H9 (cell line): ENCODE results near the gene DYNC1H1. TPM values are rescaled to one million over a fixed set of nuclear protein-coding genes. Genes with fewer than 3 reads are reported as not detected.

ENCODE experiments used
- DNase-seq: peaks from one replicate; pipeline ENCODE4 v3.0.0-alpha.2; 2017
- H2AFZ ChIP-seq: one replicate; pipeline ENCODE4 v1.6.1; 2013; ENCODE audit warnings: mild to moderate bottlenecking, low read length, control low read depth, moderate library complexity
- H2AK5ac ChIP-seq: 2 replicates; pipeline ENCODE4 v1.6.1; 2013; ENCODE audit warnings: low read length, control low read depth, mixed read lengths; ENCODE audit not compliant: insufficient read length
- H2BK120ac ChIP-seq: one replicate; pipeline ENCODE4 v1.6.1; 2013; ENCODE audit warnings: low read depth, mild to moderate bottlenecking, low read length, control low read depth, inconsistent platforms; ENCODE audit not compliant: poor library complexity, severe bottlenecking
- H2BK12ac ChIP-seq: 2 replicates; pipeline ENCODE4 v1.6.1; 2013; ENCODE audit warnings: low read length, control low read depth, mixed read lengths, low read depth; ENCODE audit not compliant: insufficient read length
- H2BK15ac ChIP-seq: 2 replicates; pipeline ENCODE4 v1.6.1; 2013; ENCODE audit warnings: low read depth, low read length, control low read depth
- H2BK20ac ChIP-seq: one replicate; pipeline ENCODE4 v1.6.1; 2013; ENCODE audit warnings: low read depth, mild to moderate bottlenecking, low read length, control low read depth, inconsistent platforms; ENCODE audit not compliant: poor library complexity, severe bottlenecking
- H2BK5ac ChIP-seq: 2 replicates; pipeline ENCODE4 v1.6.1; 2013; ENCODE audit warnings: low read length, control low read depth, mixed read lengths; ENCODE audit not compliant: insufficient read length
- H3K14ac ChIP-seq: 2 replicates; pipeline ENCODE4 v1.6.1; 2013; ENCODE audit warnings: low read length, control low read depth; ENCODE audit not compliant: insufficient read depth
- H3K18ac ChIP-seq: 2 replicates; pipeline ENCODE4 v1.6.1; 2013; ENCODE audit warnings: low read depth, mild to moderate bottlenecking, mixed read lengths, low read length, control low read depth; ENCODE audit not compliant: insufficient read length
- H3K23ac ChIP-seq: 2 replicates; pipeline ENCODE4 v1.6.1; 2013; ENCODE audit warnings: low read length, control low read depth, mixed read lengths, low read depth; ENCODE audit not compliant: insufficient read length
- H3K23me2 ChIP-seq: 2 replicates; pipeline ENCODE4 v1.6.1; 2013; ENCODE audit warnings: low read depth, mild to moderate bottlenecking, mixed read lengths, low read length, control low read depth; ENCODE audit not compliant: insufficient read length, poor library complexity, severe bottlenecking
- H3K27ac ChIP-seq: 2 replicates; pipeline ENCODE4 v1.5.1; 2013; ENCODE audit warnings: low read length, control low read depth, mixed read lengths, low read depth; ENCODE audit not compliant: insufficient read length
- H3K27me3 ChIP-seq: 2 replicates; pipeline ENCODE4 v1.6.1; 2013; ENCODE audit warnings: low read length, control low read depth, inconsistent platforms; ENCODE audit not compliant: insufficient read depth
- H3K4ac ChIP-seq: 2 replicates; pipeline ENCODE4 v1.6.1; 2013; ENCODE audit warnings: low read depth, mild to moderate bottlenecking, control low read depth, inconsistent platforms, low read length, moderate library complexity
- H3K4me1 ChIP-seq: 2 replicates; pipeline ENCODE4 v1.6.1; 2013; ENCODE audit warnings: low read length, control low read depth, inconsistent platforms; ENCODE audit not compliant: insufficient read depth
- H3K4me2 ChIP-seq: 2 replicates; pipeline ENCODE4 v1.6.1; 2013; ENCODE audit warnings: low read length, control low read depth, mixed read lengths; ENCODE audit not compliant: insufficient read length, insufficient read depth
- H3K56ac ChIP-seq: 2 replicates; pipeline ENCODE4 v1.6.1; 2013; ENCODE audit warnings: low read depth, mild to moderate bottlenecking, mixed read lengths, low read length, control low read depth; ENCODE audit not compliant: insufficient read length
- H3K79me1 ChIP-seq: 2 replicates; pipeline ENCODE4 v1.6.1; 2013; ENCODE audit warnings: low read depth, mild to moderate bottlenecking, moderate library complexity, low read length, control low read depth, inconsistent platforms; ENCODE audit not compliant: insufficient read depth, poor library complexity, severe bottlenecking
- H3K79me2 ChIP-seq: 2 replicates; pipeline ENCODE4 v1.6.1; 2013; ENCODE audit warnings: low read length, control low read depth, inconsistent platforms; ENCODE audit not compliant: insufficient read depth
- H3K9ac ChIP-seq: 2 replicates; pipeline ENCODE4 v1.6.1; 2013; ENCODE audit warnings: low read length, control low read depth, mixed read lengths; ENCODE audit not compliant: insufficient read length; ENCODE audit errors: extremely low read depth
- H3K9me3 ChIP-seq: one replicate; pipeline ENCODE4 v1.6.1; 2013; ENCODE audit warnings: low read depth, low read length, inconsistent platforms; ENCODE audit not compliant: control insufficient read depth
- H3T11ph ChIP-seq: one replicate; pipeline ENCODE4 v1.6.1; 2013; ENCODE audit warnings: mild to moderate bottlenecking, low read length, control low read depth, inconsistent platforms
- H4K20me1 ChIP-seq: one replicate; pipeline ENCODE4 v1.6.1; 2013; ENCODE audit not compliant: control insufficient read depth, insufficient read length, insufficient read depth
- H4K5ac ChIP-seq: 2 replicates; pipeline ENCODE4 v1.6.1; 2013; ENCODE audit warnings: low read depth, mild to moderate bottlenecking, mixed read lengths, low read length, control low read depth; ENCODE audit not compliant: insufficient read length
- H4K8ac ChIP-seq: replicated peaks from 2 replicates; pipeline ENCODE4 v1.6.1; 2013; ENCODE audit warnings: low read length, control low read depth, mixed read lengths, low read depth; ENCODE audit not compliant: insufficient read length
- H4K91ac ChIP-seq: 2 replicates; pipeline ENCODE4 v1.6.1; 2013; ENCODE audit warnings: low read depth, mild to moderate bottlenecking, moderate library complexity, mixed read lengths, low read length, control low read depth; ENCODE audit not compliant: insufficient read length
- H3K27ac Mint-ChIP-seq, 3 experiments: 2 replicates in 2 of 3; 3 replicates in 1 of 3; pipeline ENCODE4 v1.8.0; 2020 to 2021; ENCODE audit warnings: mixed read lengths in 3 of 3, mild to moderate bottlenecking in 1 of 3, moderate library complexity in 1 of 3
- H3K27me3 Mint-ChIP-seq: 2 replicates; pipeline ENCODE4 v1.8.0; 2021; ENCODE audit warnings: low read depth, mild to moderate bottlenecking, moderate library complexity, mixed read lengths
- H3K36me3 Mint-ChIP-seq, 3 experiments: 2 replicates in 2 of 3; 3 replicates in 1 of 3; pipeline ENCODE4 v1.8.0; 2020 to 2021; ENCODE audit warnings: low read depth in 3 of 3, mixed read lengths in 3 of 3; ENCODE audit not compliant: insufficient read depth in 1 of 3
- H3K4me1 Mint-ChIP-seq, 2 experiments: 2 replicates each; pipeline ENCODE4 v1.8.0; 2020; ENCODE audit warnings: mixed read lengths in 2 of 2
- H3K4me3 Mint-ChIP-seq, 2 experiments: 2 replicates in 1 of 2; 3 replicates in 1 of 2; pipeline ENCODE4 v1.8.0; 2020 to 2021; ENCODE audit warnings: mild to moderate bottlenecking in 2 of 2, mixed read lengths in 2 of 2, moderate library complexity in 1 of 2
- H3K9me3 Mint-ChIP-seq, 2 experiments: 2 replicates in 1 of 2; 3 replicates in 1 of 2; pipeline ENCODE4 v1.8.0; 2020; ENCODE audit warnings: mild to moderate bottlenecking in 2 of 2, mixed read lengths in 2 of 2, moderate library complexity in 1 of 2
- CTCF ChIP-seq: fragments of 200-600 bp; sonication (generic); conservative IDR thresholded peaks from 3 replicates; pipeline ENCODE4 v1.8.0; 2021; ENCODE audit warnings: antibody characterized with exemption, mild to moderate bottlenecking
- WGBS: extraction: QIAGEN DNeasy Blood & Tissue Kit; methylation state at CpG from one replicate; pipeline ENCODE4 v1.1.7; 2013; ENCODE audit warnings: missing lambda C conversion rate, low lambda C conversion rate, mixed read lengths; ENCODE audit not compliant: insufficient read length; ENCODE audit errors: extremely low coverage; 5-methylcytosine and 5-hydroxymethylcytosine counted together
- total RNA-seq: library from RNA; stranded (reverse); gene quantifications from 2 replicates; pipeline ENCODE4 v1.2.1, GENCODE V29; 2021

The DYNC1H1 gene
- total RNA-seq, 1 experiment from 2014 or later: 359 TPM

GRCh38 chr14:101975231-101975630 is 10.9 kb downstream of the DYNC1H1 start:
- Mint-ChIP-seq H3K27ac (peak overlapping the region in 2 of 3 experiments; percentile 40 to 82; a peak in 3 of 7 replicates), H3K9me3 (no peaks in the 10 kb centered on the region), H3K4me1 (peaks cover 4 to 8% of the 10 kb centered on the region in 2 experiments), H3K27me3 (no peaks in the 10 kb centered on the region), H3K36me3 (peaks cover 28 to 47% (median 46%) of the 10 kb centered on the region in 3 experiments; a peak in 6 of 7 replicates), H3K4me3 (no peak overlapping the region)
- H2BK20ac ChIP-seq: no peak overlapping the region
- no peak overlapping the region for H2BK5ac ChIP-seq
- no peak for DNase-seq
- no peaks in the 10 kb centered on the region for H3K27me3 ChIP-seq
- no peaks in the 10 kb centered on the region for H4K20me1 ChIP-seq
- no peak overlapping the region for H2BK12ac ChIP-seq
- no peak overlapping the region for H3K23ac ChIP-seq
- no peak overlapping the region for H3K4me2 ChIP-seq
- no peak overlapping the region for H3K56ac ChIP-seq
- no peaks in the 10 kb centered on the region for H3K9me3 ChIP-seq
- H4K5ac ChIP-seq: no peak overlapping the region
- no peak overlapping the region for H3K4ac ChIP-seq
- H2BK120ac ChIP-seq: no peak overlapping the region
- no peak overlapping the region for H2AK5ac ChIP-seq
- no peak overlapping the region for H3K27ac ChIP-seq
- 100% methylated on average over 1 of the region's 7 CpGs for WGBS
- no peaks in the 10 kb centered on the region; the same call in 1 of the 2 replicates for H3K4me1 ChIP-seq
- no peaks in the 10 kb centered on the region for H3K23me2 ChIP-seq
- H4K8ac ChIP-seq: no peak overlapping the region
- H3T11ph ChIP-seq: no peak overlapping the region
- peaks cover 5% of the 10 kb centered on the region for H3K79me1 ChIP-seq
- no peak overlapping the region for H4K91ac ChIP-seq
- H3K14ac ChIP-seq: no peak overlapping the region
- no peak overlapping the region for H3K9ac ChIP-seq
- H2BK15ac ChIP-seq: no peak overlapping the region
- peaks cover 22% of the 10 kb centered on the region; the same call in 1 of the 2 replicates for H3K79me2 ChIP-seq
- H3K18ac ChIP-seq: no peak overlapping the region
- no peak for TF ChIP-seq CTCF
- no peak overlapping the region for H2AFZ ChIP-seq
